GM23248 (cell line): ENCODE results near the gene HMGB2. TPM values are rescaled to one million over a fixed set of nuclear protein-coding genes. Genes with fewer than 3 reads are reported as not detected.

Experiments
- DNase-seq: peaks from one replicate; pipeline ENCODE4 v3.0.0-alpha.2; 2015
- H2AFZ ChIP-seq: fragments of 200-600 bp; sonication (generic); 2 replicates; pipeline ENCODE4 v1.6.1; 2016; ENCODE audit warnings: antibody characterized with exemption
- H3F3A ChIP-seq: fragments of 200-600 bp; sonication (generic); 2 replicates; pipeline ENCODE4 v1.6.1; 2016; ENCODE audit warnings: mild to moderate bottlenecking, antibody characterized with exemption, mixed run types; ENCODE audit not compliant: insufficient read depth
- H3K27ac ChIP-seq: fragments of 200-600 bp; sonication (generic); 2 replicates; pipeline ENCODE4 v1.5.1; 2016; ENCODE audit warnings: mild to moderate bottlenecking
- H3K27me3 ChIP-seq: fragments of 200-600 bp; sonication (generic); replicated peaks from 2 replicates; pipeline ENCODE4 v1.6.1; 2016; ENCODE audit warnings: mild to moderate bottlenecking; ENCODE audit not compliant: insufficient read depth
- H3K36me3 ChIP-seq: fragments of 200-600 bp; sonication (generic); 2 replicates; pipeline ENCODE4 v1.6.1; 2016; ENCODE audit warnings: low read depth, mild to moderate bottlenecking
- H3K4me1 ChIP-seq: fragments of 200-600 bp; sonication (generic); 2 replicates; pipeline ENCODE4 v1.6.1; 2016; ENCODE audit warnings: mild to moderate bottlenecking; ENCODE audit not compliant: insufficient read depth
- H3K4me2 ChIP-seq: fragments of 200-600 bp; sonication (generic); one replicate; pipeline ENCODE4 v1.6.1; 2016; ENCODE audit warnings: mild to moderate bottlenecking; ENCODE audit not compliant: unreplicated experiment
- H3K4me3 ChIP-seq: fragments of 200-600 bp; sonication (generic); 2 replicates; pipeline ENCODE4 v1.5.1; 2016; ENCODE audit warnings: mild to moderate bottlenecking
- H3K79me2 ChIP-seq: fragments of 200-600 bp; sonication (generic); 2 replicates; pipeline ENCODE4 v1.6.1; 2016; ENCODE audit warnings: mild to moderate bottlenecking; ENCODE audit not compliant: insufficient read depth
- H3K9ac ChIP-seq: fragments of 200-600 bp; sonication (generic); 2 replicates; pipeline ENCODE4 v1.6.1; 2016; ENCODE audit warnings: mild to moderate bottlenecking
- H3K9me2 ChIP-seq: fragments of 200-600 bp; sonication (generic); 2 replicates; pipeline ENCODE4 v1.6.1; 2016; ENCODE audit warnings: mixed run types, mild to moderate bottlenecking, moderate library complexity; ENCODE audit not compliant: insufficient read depth
- H3K9me3 ChIP-seq: fragments of 200-600 bp; sonication (generic); one replicate; pipeline ENCODE4 v1.6.1; 2017; ENCODE audit warnings: low read depth
- H4K20me1 ChIP-seq: fragments of 200-600 bp; sonication (generic); 2 replicates; pipeline ENCODE4 v1.6.0; 2016; ENCODE audit not compliant: insufficient read depth
- EZH2 ChIP-seq: fragments of 200-600 bp; sonication (generic); IDR thresholded peaks from 2 replicates; pipeline ENCODE4 v1.6.1; 2018; ENCODE audit warnings: antibody characterized with exemption, mild to moderate bottlenecking; ENCODE audit not compliant: insufficient read depth, poor library complexity, severe bottlenecking
- EZH2phosphoT487 ChIP-seq: fragments of 200-600 bp; sonication (generic); IDR thresholded peaks from 2 replicates; pipeline ENCODE4 v1.6.1; 2018; ENCODE audit warnings: antibody characterized with exemption, moderate library complexity, mild to moderate bottlenecking, low read depth; ENCODE audit not compliant: insufficient read depth
- WGBS, 2 experiments: methylation state at CpG; one replicate each; pipeline ENCODE4 v1.1.6; 2015 to 2017; ENCODE audit warnings: low lambda C conversion rate in 2 of 2, low coverage in 1 of 2; ENCODE audit errors: missing lambda C conversion rate in 2 of 2; 5-methylcytosine and 5-hydroxymethylcytosine counted together
- in situ Hi-C: fragments of 300-500 bp; cut with MboI; formaldehyde crosslinking; loops from 2 replicates; pipeline ENCODE4 v1.15.0; 2020
- polyA plus RNA-seq: library from polyadenylated mRNA; unstranded; fragments of >200 nt; fragmentation: Nextera tagmentation; extraction: Ambion mirVana; gene quantifications from 2 replicates; pipeline ENCODE4 v1.2.1, GENCODE V29; 2016
- total RNA-seq: library from RNA; depleted of rRNA; stranded (reverse); fragments of >200 nt; shearing (Covaris generic); gene quantifications from 2 replicates; pipeline ENCODE4 v1.2.3, GENCODE V29; 2014

Gene HMGB2
- total and polyA plus RNA-seq, 2 experiments from 2014 or later = 31.1 to 91.6 TPM

DNA sequence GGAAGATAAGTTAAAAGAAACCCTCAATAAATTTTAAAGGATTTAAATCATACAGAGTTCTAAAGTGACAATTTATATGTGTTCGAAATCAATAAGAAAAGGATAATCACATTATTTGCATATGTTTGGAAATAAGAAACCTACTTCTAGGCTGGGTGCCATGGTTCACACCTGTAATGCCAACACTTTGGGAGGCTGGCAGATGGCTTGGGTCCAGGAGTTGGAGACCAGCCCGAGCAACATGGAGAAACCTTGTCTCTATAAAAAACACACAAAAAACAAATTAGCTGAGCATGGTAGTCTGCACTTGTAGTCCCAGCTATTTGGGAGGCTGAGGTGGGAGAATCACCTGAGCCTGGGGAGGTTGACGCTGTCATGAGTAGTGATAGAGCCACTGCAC lies 28.5 kb upstream of the HMGB2 start:
- Histone ChIP-seq H3K9me2 (no peaks in the 10 kb centered on the region), H4K20me1 (no peaks in the 10 kb centered on the region), H3K27me3 (no peaks in the 10 kb centered on the region), H3K4me2 (no peak overlapping the region), H3K4me1 (no peaks in the 10 kb centered on the region), H3K79me2 (no peaks in the 10 kb centered on the region), H3K9ac (no peak overlapping the region), H3F3A (no peaks in the 10 kb centered on the region), H3K4me3 (no peak overlapping the region), H2AFZ (no peak overlapping the region), H3K27ac (no peak overlapping the region), H3K36me3 (no peaks in the 10 kb centered on the region), H3K9me3 (no peaks in the 10 kb centered on the region)
- no peak for DNase-seq
- TF ChIP-seq EZH2 (no peak), EZH2phosphoT487 (no peak)
- in situ Hi-C loops = no loop called here
- WGBS, 2 experiments = 85 to 88% methylated on average over 3 of the region's 3 CpGs

DNA sequence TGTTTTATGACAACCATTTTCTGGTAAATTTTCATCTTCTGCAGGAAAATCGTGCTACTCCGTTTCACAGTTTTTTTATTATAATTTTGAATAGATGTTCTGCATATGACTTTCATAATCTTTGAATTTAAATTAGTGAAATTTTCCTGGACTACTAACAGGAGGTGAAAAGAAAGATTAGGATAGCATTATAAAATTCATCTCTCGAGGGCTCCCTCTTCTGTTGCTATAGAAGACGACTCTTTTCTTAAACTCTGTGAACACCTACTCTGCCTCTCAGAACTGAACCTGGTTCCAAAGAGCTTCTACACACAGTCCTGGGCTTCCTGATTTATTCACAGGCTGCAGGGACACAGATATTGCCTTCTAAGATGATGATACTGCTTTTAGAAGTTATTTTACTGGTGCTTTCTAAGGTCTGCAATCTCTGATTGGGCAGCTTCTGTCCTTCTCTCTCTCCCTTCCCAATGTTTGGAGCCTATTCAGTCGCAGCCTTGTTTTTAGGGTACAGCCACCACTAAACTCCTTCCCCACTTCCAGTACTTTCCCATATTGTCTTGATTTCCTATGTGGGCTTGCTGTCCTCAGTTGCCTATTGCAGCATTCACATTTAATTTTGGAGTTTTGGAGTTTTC lies 26.5 kb upstream of the HMGB2 start:
- Histone ChIP-seq H3K4me1 (no peaks in the 10 kb centered on the region), H3K4me2 (no peak overlapping the region), H3K79me2 (no peaks in the 10 kb centered on the region), H3K36me3 (no peaks in the 10 kb centered on the region), H3K4me3 (no peak overlapping the region), H3K9me2 (no peaks in the 10 kb centered on the region), H2AFZ (no peak overlapping the region), H3K27me3 (no peaks in the 10 kb centered on the region), H3K27ac (no peak overlapping the region), H3F3A (no peaks in the 10 kb centered on the region), H3K9ac (no peak overlapping the region), H3K9me3 (no peaks in the 10 kb centered on the region), H4K20me1 (no peaks in the 10 kb centered on the region)
- TF ChIP-seq EZH2phosphoT487 (no peak), EZH2 (no peak)
- peak; percentile 52 for DNase-seq
- in situ Hi-C loops = no loop called here
- 65 to 69% methylated on average over 5 of the region's 5 CpGs for WGBS, 2 experiments

DNA sequence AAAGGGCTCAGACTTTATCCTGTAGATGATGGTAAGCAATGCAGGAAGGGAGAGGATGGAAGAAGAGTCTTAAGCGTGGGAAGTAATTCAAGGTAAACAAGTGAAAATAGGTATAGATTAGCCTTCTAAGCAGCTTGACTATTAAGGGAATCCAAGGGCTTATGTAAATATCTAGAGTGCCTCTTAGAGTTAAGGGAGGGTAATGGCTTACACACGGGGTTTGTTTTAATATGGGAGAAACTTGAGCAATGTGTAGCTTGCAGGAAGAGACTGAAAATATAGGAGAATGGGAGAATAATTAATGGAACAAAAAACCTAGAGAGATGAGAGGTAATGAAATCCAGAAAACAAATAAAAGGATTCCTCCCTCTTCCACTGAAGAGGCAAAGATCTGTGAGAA lies 23.8 kb upstream of the HMGB2 start:
- H3F3A ChIP-seq = no peaks in the 10 kb centered on the region
- DNase-seq = no peak
- TF ChIP-seq EZH2 (no peak), EZH2phosphoT487 (no peak)
- H3K79me2 ChIP-seq = no peaks in the 10 kb centered on the region
- no peaks in the 10 kb centered on the region for H4K20me1 ChIP-seq
- no peaks in the 10 kb centered on the region for H3K27me3 ChIP-seq
- H3K4me2 ChIP-seq = no peak overlapping the region
- no peak overlapping the region for H3K27ac ChIP-seq
- no peaks in the 10 kb centered on the region for H3K9me3 ChIP-seq
- H3K9ac ChIP-seq = no peak overlapping the region
- 69 to 72% methylated on average over 2 of the region's 2 CpGs for WGBS, 2 experiments
- no peaks in the 10 kb centered on the region for H3K9me2 ChIP-seq
- in situ Hi-C loops = no loop called here
- H3K4me1 ChIP-seq = no peaks in the 10 kb centered on the region
- H3K4me3 ChIP-seq = no peak overlapping the region
- no peaks in the 10 kb centered on the region for H3K36me3 ChIP-seq
- no peak overlapping the region for H2AFZ ChIP-seq

DNA sequence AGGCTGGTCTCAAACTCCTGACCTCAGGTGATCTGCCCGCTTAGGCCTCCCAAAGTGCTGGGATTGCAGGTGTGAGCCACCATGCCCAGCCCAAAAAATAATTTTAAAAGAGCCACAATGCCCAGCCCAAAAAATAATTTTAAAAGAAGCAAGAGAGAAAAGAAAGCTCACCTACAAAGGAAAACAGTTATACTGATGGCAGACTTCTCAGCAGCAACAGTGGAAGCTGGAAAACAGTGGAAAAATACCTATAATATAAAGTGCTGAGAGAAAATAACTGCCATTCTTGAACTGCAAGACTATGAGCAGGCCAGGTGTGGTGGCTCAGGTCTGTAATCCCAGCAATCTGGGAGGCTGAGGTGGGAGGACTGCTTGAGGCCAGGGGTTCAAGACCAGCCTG lies 13.3 kb upstream of the HMGB2 start:
- Histone ChIP-seq H3F3A (peaks cover 17% of the 10 kb centered on the region), H3K4me1 (peaks cover 20% of the 10 kb centered on the region), H2AFZ (no peak overlapping the region), H4K20me1 (no peaks in the 10 kb centered on the region), H3K9me3 (no peaks in the 10 kb centered on the region), H3K27me3 (peaks cover 10% of the 10 kb centered on the region; the same call in 1 of the 2 replicates), H3K4me2 (no peak overlapping the region), H3K79me2 (no peaks in the 10 kb centered on the region), H3K36me3 (no peaks in the 10 kb centered on the region), H3K9me2 (no peaks in the 10 kb centered on the region), H3K4me3 (no peak overlapping the region), H3K27ac (no peak overlapping the region), H3K9ac (no peak overlapping the region)
- no peak for DNase-seq
- 85 to 97% methylated on average over 1 of the region's 1 CpG for WGBS, 2 experiments
- TF ChIP-seq EZH2 (no peak), EZH2phosphoT487 (no peak)
- in situ Hi-C loops = no loop called here
